GM23338 (cell line): Measurements from ENCODE around the gene BCL2. TPM values are rescaled to one million over a fixed set of nuclear protein-coding genes. Genes with fewer than 3 reads are reported as not detected.

Experiments used
- ATAC-seq: fragments of 200-7000 bp; cut with Tn5 transposase; 3 replicates; pipeline ENCODE4 v1.9.1; 2020
- DNase-seq: peaks from one replicate; pipeline ENCODE4 v3.0.0-alpha.2; 2015; ENCODE audit warnings: low spot score
- H2AFZ ChIP-seq: fragments of 200-600 bp; sonication (generic); 2 replicates; pipeline ENCODE4 v1.8.0; 2016; ENCODE audit warnings: antibody characterized with exemption, mild to moderate bottlenecking, moderate library complexity
- H3F3A ChIP-seq: fragments of 200-600 bp; sonication (generic); replicated peaks from 2 replicates; pipeline ENCODE4 v1.8.0; 2017; ENCODE audit warnings: antibody characterized with exemption, mixed run types, low read depth
- H3K27ac ChIP-seq: fragments of 200-600 bp; sonication (generic); 2 replicates; pipeline ENCODE4 v1.6.1; 2016; ENCODE audit warnings: low read depth
- H3K27me3 ChIP-seq: fragments of 200-600 bp; sonication (generic); 2 replicates; pipeline ENCODE4 v1.8.0; 2016; ENCODE audit warnings: mild to moderate bottlenecking, mixed run types, moderate library complexity; ENCODE audit not compliant: insufficient read depth
- H3K36me3 ChIP-seq: fragments of 200-600 bp; sonication (generic); 2 replicates; pipeline ENCODE4 v1.8.0; 2016; ENCODE audit warnings: mild to moderate bottlenecking; ENCODE audit not compliant: insufficient read depth
- H3K4me1 ChIP-seq: fragments of 200-600 bp; sonication (generic); 2 replicates; pipeline ENCODE4 v1.8.0; 2016; ENCODE audit warnings: mild to moderate bottlenecking, moderate library complexity; ENCODE audit not compliant: insufficient read depth
- H3K4me2 ChIP-seq: fragments of 200-600 bp; sonication (generic); 2 replicates; pipeline ENCODE4 v1.7.1; 2017; ENCODE audit warnings: mixed run types
- H3K4me3 ChIP-seq: fragments of 200-600 bp; sonication (generic); 2 replicates; pipeline ENCODE4 v1.6.1; 2016; ENCODE audit warnings: mixed run types
- H3K79me2 ChIP-seq: fragments of 200-600 bp; sonication (generic); replicated peaks from 2 replicates; pipeline ENCODE4 v1.8.0; 2017; ENCODE audit warnings: mild to moderate bottlenecking; ENCODE audit not compliant: insufficient read depth
- H3K9me2 ChIP-seq: fragments of 200-600 bp; sonication (generic); 2 replicates; pipeline ENCODE4 v1.8.0; 2017; ENCODE audit not compliant: insufficient read depth
- H4K20me1 ChIP-seq: fragments of 200-600 bp; sonication (generic); replicated peaks from 2 replicates; pipeline ENCODE4 v1.8.0; 2017; ENCODE audit warnings: mild to moderate bottlenecking; ENCODE audit not compliant: insufficient read depth
- H3K27ac Mint-ChIP-seq: 2 replicates; pipeline ENCODE4 v1.8.0; 2020; ENCODE audit warnings: inconsistent platforms, mild to moderate bottlenecking, moderate library complexity, mixed read lengths
- H3K27me3 Mint-ChIP-seq: 3 replicates; pipeline ENCODE4 v1.8.0; 2022; ENCODE audit warnings: low read depth, mild to moderate bottlenecking, moderate library complexity, mixed read lengths, inconsistent platforms; ENCODE audit not compliant: insufficient read depth, poor library complexity
- H3K36me3 Mint-ChIP-seq: 3 replicates; pipeline ENCODE4 v1.8.0; 2021; ENCODE audit warnings: low read depth, mild to moderate bottlenecking, inconsistent platforms, moderate library complexity, mixed read lengths
- H3K4me1 Mint-ChIP-seq: 3 replicates; pipeline ENCODE4 v1.8.0; 2020; ENCODE audit warnings: mild to moderate bottlenecking, inconsistent platforms, mixed read lengths
- H3K4me3 Mint-ChIP-seq: 3 replicates; pipeline ENCODE4 v1.8.0; 2021; ENCODE audit warnings: moderate library complexity, mild to moderate bottlenecking, inconsistent platforms, mixed read lengths
- H3K9me3 Mint-ChIP-seq: 3 replicates; pipeline ENCODE4 v1.8.0; 2020; ENCODE audit warnings: moderate library complexity, mild to moderate bottlenecking, inconsistent platforms, mixed read lengths
- CREB1 ChIP-seq: fragments of 250-450 bp; sonication (Bioruptor Pico); IDR thresholded peaks from 2 replicates; pipeline ENCODE4 v1.5.0; 2020; ENCODE audit warnings: low read depth, mild to moderate bottlenecking, moderate library complexity
- EZH2phosphoT487 ChIP-seq: fragments of 200-600 bp; sonication (generic); IDR thresholded peaks from one replicate; pipeline ENCODE4 v1.8.1; 2018; ENCODE audit warnings: antibody characterized with exemption; ENCODE audit not compliant: unreplicated experiment
- JUNB ChIP-seq: IDR thresholded peaks from one replicate; pipeline ENCODE4 v1.6.1; 2016; ENCODE audit warnings: antibody characterized with exemption; ENCODE audit not compliant: unreplicated experiment
- NANOG ChIP-seq: IDR thresholded peaks from 2 replicates; pipeline ENCODE4 v1.6.1; 2016; ENCODE audit warnings: antibody characterized with exemption, borderline replicate concordance
- POLR2AphosphoS5 ChIP-seq: IDR thresholded peaks from 2 replicates; pipeline ENCODE4 v1.6.1; 2016; ENCODE audit warnings: antibody characterized with exemption, low read depth
- ZNF114 ChIP-seq: fragments of 250-450 bp; sonication (Bioruptor Pico); IDR thresholded peaks from 2 replicates; pipeline ENCODE4 v1.5.0; 2020; ENCODE audit warnings: mild to moderate bottlenecking, moderate library complexity
- ZNF462 ChIP-seq: fragments of 250-450 bp; sonication (Bioruptor Pico); IDR thresholded peaks from 2 replicates; pipeline ENCODE4 v1.5.0; 2020; ENCODE audit warnings: mild to moderate bottlenecking, moderate library complexity
- polyA plus RNA-seq: library from polyadenylated mRNA; unstranded; fragments of >200 nt; fragmentation: Nextera tagmentation; extraction: Ambion mirVana; gene quantifications from 2 replicates; pipeline ENCODE4 v1.2.1, GENCODE V29; 2016
- total RNA-seq: library from RNA; depleted of rRNA; stranded (reverse); fragments of >200 nt; shearing (Covaris generic); gene quantifications from 2 replicates; pipeline ENCODE4 v1.2.3, GENCODE V29; 2014
- TF ChIP-seq, protein P1 (sequence below): IDR thresholded peaks from one replicate; pipeline ENCODE4 v1.6.1; 2018; ENCODE audit warnings: antibody characterized with exemption; ENCODE audit not compliant: unreplicated experiment

BCL2 gene
- total and polyA plus RNA-seq, 2 experiments from 2014 or later: 1.2 to 4.0 TPM

DNA sequence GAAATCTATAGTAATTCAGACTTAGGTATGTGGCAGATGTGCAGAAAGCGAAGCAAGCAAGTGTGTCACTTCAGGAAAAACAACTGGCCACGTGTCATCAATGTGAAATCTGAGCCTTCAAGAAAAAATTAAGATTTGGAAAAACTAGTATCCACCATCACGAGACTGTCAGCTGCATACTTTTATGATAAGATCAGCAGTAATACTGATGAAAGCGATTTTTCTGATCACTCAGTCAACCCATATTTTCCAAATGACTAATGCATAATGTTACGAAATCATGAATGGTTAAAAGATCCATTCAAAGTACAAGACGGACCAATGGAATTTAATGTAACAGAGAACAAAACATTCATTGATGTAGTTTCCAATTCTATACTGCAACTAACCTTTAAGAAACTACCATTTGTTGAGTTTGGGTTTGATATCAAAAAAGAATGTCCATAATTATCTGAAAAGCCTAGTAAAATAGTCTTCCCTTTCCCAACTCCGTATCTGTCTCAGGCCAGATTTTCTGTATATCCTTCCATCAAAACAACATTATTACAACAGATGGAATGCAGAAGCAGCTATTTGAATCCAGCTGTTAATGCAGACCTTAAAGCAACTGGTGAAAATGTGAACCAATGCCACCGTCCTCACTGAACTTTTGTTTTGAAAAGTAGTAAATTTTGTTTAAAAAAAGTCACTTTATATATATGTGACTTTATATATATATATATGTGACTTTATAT is 17.0 kb upstream of the BCL2 start (continued):
- TF ChIP-seq JUNB: no peak
- no peak for TF ChIP-seq ZNF114 (CRISPR knock-in tag)
- TF ChIP-seq POLR2AphosphoS5: no peak

- H3K79me2 ChIP-seq: no peaks in the 10 kb centered on the region
These were observed 11.5 kb upstream of the BCL2 start for GRCh38 chr18:63331105-63331504.

GRCh38 chr18:63329431-63330145 is 10.0 kb upstream of the BCL2 start:
- no peaks in the 10 kb centered on the region for H3K27me3 Mint-ChIP-seq
- TF ChIP-seq JUNB: no peak
- no peak for TF ChIP-seq NANOG
- TF ChIP-seq, protein P1, sequence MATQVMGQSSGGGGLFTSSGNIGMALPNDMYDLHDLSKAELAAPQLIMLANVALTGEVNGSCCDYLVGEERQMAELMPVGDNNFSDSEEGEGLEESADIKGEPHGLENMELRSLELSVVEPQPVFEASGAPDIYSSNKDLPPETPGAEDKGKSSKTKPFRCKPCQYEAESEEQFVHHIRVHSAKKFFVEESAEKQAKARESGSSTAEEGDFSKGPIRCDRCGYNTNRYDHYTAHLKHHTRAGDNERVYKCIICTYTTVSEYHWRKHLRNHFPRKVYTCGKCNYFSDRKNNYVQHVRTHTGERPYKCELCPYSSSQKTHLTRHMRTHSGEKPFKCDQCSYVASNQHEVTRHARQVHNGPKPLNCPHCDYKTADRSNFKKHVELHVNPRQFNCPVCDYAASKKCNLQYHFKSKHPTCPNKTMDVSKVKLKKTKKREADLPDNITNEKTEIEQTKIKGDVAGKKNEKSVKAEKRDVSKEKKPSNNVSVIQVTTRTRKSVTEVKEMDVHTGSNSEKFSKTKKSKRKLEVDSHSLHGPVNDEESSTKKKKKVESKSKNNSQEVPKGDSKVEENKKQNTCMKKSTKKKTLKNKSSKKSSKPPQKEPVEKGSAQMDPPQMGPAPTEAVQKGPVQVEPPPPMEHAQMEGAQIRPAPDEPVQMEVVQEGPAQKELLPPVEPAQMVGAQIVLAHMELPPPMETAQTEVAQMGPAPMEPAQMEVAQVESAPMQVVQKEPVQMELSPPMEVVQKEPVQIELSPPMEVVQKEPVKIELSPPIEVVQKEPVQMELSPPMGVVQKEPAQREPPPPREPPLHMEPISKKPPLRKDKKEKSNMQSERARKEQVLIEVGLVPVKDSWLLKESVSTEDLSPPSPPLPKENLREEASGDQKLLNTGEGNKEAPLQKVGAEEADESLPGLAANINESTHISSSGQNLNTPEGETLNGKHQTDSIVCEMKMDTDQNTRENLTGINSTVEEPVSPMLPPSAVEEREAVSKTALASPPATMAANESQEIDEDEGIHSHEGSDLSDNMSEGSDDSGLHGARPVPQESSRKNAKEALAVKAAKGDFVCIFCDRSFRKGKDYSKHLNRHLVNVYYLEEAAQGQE: no peak
- TF ChIP-seq CREB1 (CRISPR knock-in tag): no peak
- TF ChIP-seq EZH2phosphoT487: no peak
- no peak for TF ChIP-seq ZNF462
- no peak for TF ChIP-seq POLR2AphosphoS5

More at GRCh38 chr18:63331105-63331504, 11.5 kb upstream of the BCL2 start:
- Histone ChIP-seq H3K4me2 (no peak overlapping the region), H3K4me1 (no peaks in the 10 kb centered on the region), H4K20me1 (no peaks in the 10 kb centered on the region), H3K27ac (no peak overlapping the region), H3K4me3 (no peak overlapping the region), H3F3A (no peaks in the 10 kb centered on the region), H3K9me2 (no peaks in the 10 kb centered on the region), H3K36me3 (peaks cover 6% of the 10 kb centered on the region; the same call in 1 of the 2 replicates), H3K27me3 (no peaks in the 10 kb centered on the region), H2AFZ (no peak overlapping the region)
- TF ChIP-seq CREB1 (CRISPR knock-in tag) (no peak), EZH2phosphoT487 (no peak)
- DNase-seq (no peak), ATAC-seq (no peak)
- no peaks in the 10 kb centered on the region for H3K9me3 Mint-ChIP-seq
- no peaks in the 10 kb centered on the region for H3K4me1 Mint-ChIP-seq
- no peak overlapping the region for H3K4me3 Mint-ChIP-seq
- no peak overlapping the region for H3K27ac Mint-ChIP-seq
- H3K27me3 Mint-ChIP-seq: no peaks in the 10 kb centered on the region
- peaks cover 22% of the 10 kb centered on the region for H3K36me3 Mint-ChIP-seq

More at GRCh38 chr18:63329431-63330145, 10.0 kb upstream of the BCL2 start:
- Mint-ChIP-seq H3K36me3 (peaks cover 13% of the 10 kb centered on the region), H3K4me1 (no peaks in the 10 kb centered on the region; the same call in 2 of the 3 replicates), H3K27ac (no peak overlapping the region), H3K4me3 (no peak overlapping the region), H3K9me3 (no peaks in the 10 kb centered on the region)
- Histone ChIP-seq H2AFZ (no peak overlapping the region), H3K9me2 (no peaks in the 10 kb centered on the region), H3K4me2 (no peak overlapping the region), H3K36me3 (peaks cover under 1% of the 10 kb centered on the region; the same call in 1 of the 2 replicates), H3K27ac (no peak overlapping the region), H3F3A (no peaks in the 10 kb centered on the region), H3K79me2 (no peaks in the 10 kb centered on the region), H3K27me3 (no peaks in the 10 kb centered on the region), H3K4me3 (no peak overlapping the region), H4K20me1 (no peaks in the 10 kb centered on the region), H3K4me1 (no peaks in the 10 kb centered on the region)
- no peak for ATAC-seq
- DNase-seq: no peak
